Prostate gland (tissue), 2 donors: ENCODE measurements around the gene PSG4. TPM values are rescaled to one million over a fixed set of nuclear protein-coding genes. Genes with fewer than 3 reads are reported as not detected.
A peak's percentile ranks its signal among the peaks of the same experiment; 100 is the strongest.
"Not testable (repeated sequence)": the region's sequence is repeated elsewhere in the genome, so short reads cannot be mapped to it uniquely, and the experiment has no call there.

ENCODE experiments used
- DNase-seq: peaks from one replicate; pipeline ENCODE4 v3.0.0-alpha.2; 2019; ENCODE audit warnings: low spot score
- H3K27ac ChIP-seq, 2 donors: fragments of 200-600 bp; sonication (generic); 2 replicates each; pipeline ENCODE4 v1.5.1; 2017 to 2019
- H3K27me3 ChIP-seq: fragments of 200-600 bp; sonication (generic); replicated peaks from 2 replicates; pipeline ENCODE4 v1.5.1; 2019; ENCODE audit not compliant: insufficient read depth
- H3K36me3 ChIP-seq, 2 donors: fragments of 200-600 bp; sonication (generic); 1 replicate in 1 of 2; 2 replicates in 1 of 2; pipeline versions ENCODE4 v1.5.1 to v1.8.1; 2017 to 2019
- H3K4me1 ChIP-seq: fragments of 200-600 bp; sonication (generic); replicated peaks from 2 replicates; pipeline ENCODE4 v1.5.1; 2019
- H3K4me3 ChIP-seq, 2 donors: fragments of 200-600 bp; sonication (generic); 2 replicates each; pipeline ENCODE4 v1.5.1; 2017 to 2019
- H3K9me3 ChIP-seq: fragments of 200-600 bp; sonication (generic); 2 replicates; pipeline ENCODE4 v1.5.1; 2017
- CTCF ChIP-seq, 4 experiments: fragments of 200-600 bp in 2 of 4; fragments of 450-650 bp in 2 of 4; sonication (generic) in 2 of 4; IDR thresholded peaks; 1 replicate in 3 of 4; 2 replicates in 1 of 4; pipeline ENCODE4 v1.5.1; 2016 to 2019; ENCODE audit warnings: antibody characterized with exemption in 4 of 4, mild to moderate bottlenecking in 2 of 4, moderate library complexity in 2 of 4
- WGBS: methylation state at CpG from one replicate; pipeline ENCODE4 v1.1.5; 2018; 5-methylcytosine and 5-hydroxymethylcytosine counted together
- intact Hi-C: fragments of 100-400 bp; cut with DNase I; formaldehyde crosslinking; loops from one replicate; pipeline ENCODE4 v1.14.2; 2022
- total RNA-seq, 2 donors: library from RNA; depleted of rRNA; stranded (reverse); fragments of >200 nt; gene quantifications; one replicate each; pipeline ENCODE4 v1.1.0, GENCODE V29; 2016

The PSG4 gene
- total RNA-seq, 2 donors from 2014 or later, result 0.68 to 1.2 TPM

DNA sequence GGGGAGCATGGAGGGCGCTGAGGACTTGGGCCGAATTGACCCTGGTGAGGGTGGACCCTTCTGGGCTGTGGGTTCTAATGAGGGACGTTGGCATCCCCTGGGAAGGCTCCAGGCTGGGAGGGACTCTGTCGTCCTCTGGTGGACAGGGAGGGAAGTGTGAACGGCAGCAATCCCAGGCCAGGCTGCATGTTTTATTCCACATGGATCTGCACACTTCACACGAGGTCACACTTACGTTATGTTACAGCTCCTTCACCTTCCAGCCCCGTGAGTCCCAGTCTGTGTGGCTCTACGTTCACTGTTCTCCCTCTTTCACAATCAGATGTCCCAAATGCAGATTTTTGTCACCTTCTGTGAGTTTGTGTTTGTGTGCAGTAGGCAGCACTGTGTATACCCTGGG, 17.3 kb downstream of the PSG4 start:
- H3K27ac ChIP-seq, DNase-seq, H3K27me3 ChIP-seq, H3K4me3 ChIP-seq, intact Hi-C loops, H3K4me1 ChIP-seq, H3K36me3 ChIP-seq, H3K9me3 ChIP-seq: not testable (repeated sequence)
- TF ChIP-seq CTCF (IDR thresholded peaks at IDR 0.05), result peak in 1 of 4 experiments; percentile 35
- 71% methylated on average over 9 of the region's 9 CpGs for WGBS

- H3K36me3 ChIP-seq, H3K27me3 ChIP-seq, H3K4me3 ChIP-seq, H3K4me1 ChIP-seq, H3K9me3 ChIP-seq, DNase-seq, H3K27ac ChIP-seq, intact Hi-C loops: not testable (repeated sequence)
- 86% methylated on average over 7 of the region's 7 CpGs for WGBS
Measured at GRCh38 chr19:43186311-43186935, 19.0 kb downstream of the PSG4 start, which contains the start of gene PSG5. TSS of gene PSG5 (minus strand) at chr19:43186536. CDS start at chr19:43186405, 131 bp downstream.

- H3K27ac ChIP-seq, H3K4me1 ChIP-seq, H3K36me3 ChIP-seq, intact Hi-C loops, H3K9me3 ChIP-seq, H3K4me3 ChIP-seq, H3K27me3 ChIP-seq: not testable (repeated sequence)
- 28% methylated on average over 4 of the region's 4 CpGs for WGBS
- peak; percentile 24 for DNase-seq
Measured at GRCh38 chr19:43181869-43182771, 23.3 kb downstream of the PSG4 start.

DNA sequence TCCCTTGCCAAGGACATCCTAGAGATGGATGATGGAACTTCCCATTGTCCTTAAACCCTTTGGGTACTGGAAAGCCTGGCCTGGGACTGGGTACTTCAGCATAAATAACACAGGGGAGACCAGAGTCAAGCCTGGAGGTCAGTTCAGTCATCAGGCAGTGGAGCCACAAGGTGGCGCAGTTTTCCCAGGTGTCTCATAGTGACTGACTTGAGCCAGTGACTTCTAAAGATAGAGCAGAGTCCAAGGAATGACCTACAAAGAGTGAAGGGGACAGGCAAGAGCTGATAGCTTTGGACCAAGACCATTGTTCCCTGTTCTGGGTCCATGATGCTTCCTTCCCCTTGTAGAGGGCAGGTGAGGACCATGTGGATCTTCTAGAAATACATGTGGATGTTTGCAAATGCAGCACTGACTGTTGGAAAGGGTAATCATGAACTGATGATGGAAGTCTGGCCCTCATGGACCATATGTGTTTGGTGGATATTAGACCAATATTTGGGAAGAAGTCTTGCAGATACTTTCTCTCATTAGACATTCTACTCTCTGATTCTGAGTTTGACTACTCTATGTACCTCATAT, 25.8 kb downstream of the PSG4 start:
- intact Hi-C loops, H3K4me3 ChIP-seq, DNase-seq, H3K27me3 ChIP-seq, H3K36me3 ChIP-seq, H3K9me3 ChIP-seq, H3K27ac ChIP-seq, H3K4me1 ChIP-seq: not testable (repeated sequence)
- 20% methylated on average over 1 of the region's 1 CpG for WGBS

DNA sequence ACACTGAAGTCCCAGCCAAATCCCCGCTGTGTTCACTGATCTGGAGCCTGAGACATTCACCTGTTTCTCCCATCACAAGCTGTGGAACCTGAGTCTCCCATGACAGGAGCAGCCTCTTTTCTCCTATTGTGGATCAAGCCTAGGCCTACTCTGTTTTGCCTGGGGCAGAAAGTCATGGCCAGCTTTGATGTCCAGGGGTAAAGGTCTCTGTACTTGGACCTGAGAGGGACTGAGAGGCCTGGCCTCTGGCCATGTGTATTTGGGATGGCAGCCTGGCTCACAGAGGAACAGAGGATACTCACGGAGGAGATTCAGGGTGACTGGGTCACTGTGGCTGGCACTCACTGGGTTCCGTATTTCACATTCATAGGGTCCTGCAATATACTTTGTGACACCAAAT, 26.9 kb downstream of the PSG4 start:
- H3K27me3 ChIP-seq, H3K27ac ChIP-seq, H3K9me3 ChIP-seq, H3K4me3 ChIP-seq, H3K36me3 ChIP-seq, DNase-seq, intact Hi-C loops, H3K4me1 ChIP-seq: not testable (repeated sequence)
- WGBS, result 92% methylated on average over 3 of the region's 3 CpGs

DNA sequence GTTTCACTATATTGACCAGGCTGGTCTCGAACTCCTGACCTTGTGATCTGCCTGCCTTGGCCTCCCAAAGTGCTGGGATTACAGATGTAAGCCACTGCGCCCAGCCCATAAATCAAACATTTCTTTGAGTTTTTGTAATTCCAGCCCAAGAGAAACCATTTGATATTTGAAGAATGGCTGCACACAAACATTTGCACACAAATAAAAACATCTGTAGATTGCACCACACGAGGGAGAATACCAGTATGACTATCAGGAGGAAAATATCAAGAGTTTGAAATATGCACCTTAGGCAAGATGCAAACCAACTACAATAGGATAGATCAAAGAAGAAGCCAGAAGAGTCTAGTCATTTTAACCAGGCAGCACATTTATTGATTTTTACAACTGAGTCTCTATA, 39.5 kb downstream of the PSG4 start:
- H3K9me3 ChIP-seq, H3K27me3 ChIP-seq, intact Hi-C loops, DNase-seq, H3K27ac ChIP-seq, H3K4me1 ChIP-seq, H3K36me3 ChIP-seq, H3K4me3 ChIP-seq: not testable (repeated sequence)
- WGBS, result 69% methylated on average over 3 of the region's 3 CpGs

GRCh38 chr19:43163135-43163534, 42.3 kb downstream of the PSG4 start:
- H3K9me3 ChIP-seq, H3K27me3 ChIP-seq, H3K4me3 ChIP-seq, H3K27ac ChIP-seq, H3K36me3 ChIP-seq, H3K4me1 ChIP-seq, intact Hi-C loops, DNase-seq: not testable (repeated sequence)
- WGBS, result 70% methylated on average over 3 of the region's 3 CpGs

DNA sequence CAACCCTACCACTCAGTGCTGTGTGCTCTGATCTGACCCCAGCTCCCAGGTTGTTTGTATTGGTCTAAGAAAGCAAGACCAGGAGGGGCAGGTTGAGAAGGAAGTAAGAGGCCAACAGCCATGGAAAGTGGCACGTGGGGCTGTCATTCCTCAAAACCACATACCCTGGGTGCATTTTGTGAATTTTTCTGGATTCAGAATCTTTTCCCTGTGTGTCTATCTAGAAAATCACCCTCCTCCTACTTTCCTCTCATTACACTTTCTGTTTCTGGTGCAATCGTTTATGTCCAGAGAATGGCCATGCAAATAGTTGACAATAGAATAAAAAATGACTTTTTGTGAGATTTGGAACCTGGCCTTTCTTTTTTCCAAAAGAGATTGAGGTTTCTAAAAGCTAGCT, 43.2 kb downstream of the PSG4 start:
- WGBS, result 58% methylated on average over 2 of the region's 2 CpGs
- H3K9me3 ChIP-seq, H3K27ac ChIP-seq, intact Hi-C loops, H3K27me3 ChIP-seq, H3K4me1 ChIP-seq, H3K4me3 ChIP-seq, H3K36me3 ChIP-seq, DNase-seq: not testable (repeated sequence)
